Measurements from ENCODE around the gene CDH23.

GRCh38 chr10:71694567-71694968 is 297.8 kb downstream of the CDH23 start:
- no peak for TF ChIP-seq CTCF (optimal IDR thresholded peaks at IDR 0.05 in 1 of 3, IDR thresholded peaks at IDR 0.05 in 1 of 3, conservative IDR thresholded peaks at IDR 0.05 in 1 of 3; ENCODE audit: extremely low read depth in 1 of 3, insufficient read depth in 2 of 3, low read length in 3 of 3)
- no peak for TF ChIP-seq EZH2 (IDR thresholded peaks at IDR 0.05; ENCODE audit: low read length)
